Measurements from ENCODE around the gene CWC25. TPM values are rescaled to one million over a fixed set of nuclear protein-coding genes. Genes with fewer than 3 reads are reported as not detected.

The CWC25 gene
- total and polyA plus RNA-seq, 9 of the 15 experiments (the other 6 are each of a cell fraction or from before 2014, with no cell fraction given) = 16.5 to 27.4 (median 23.0) TPM

- peak; percentile 44 for TF ChIP-seq NELFE (IDR thresholded peaks at IDR 0.05; ENCODE audit: insufficient read depth, insufficient read length)
- TF ChIP-seq U2AF1 (optimal IDR thresholded peaks at IDR 0.05; ENCODE audit: low read depth, low read length) = peak; percentile 52
- TF ChIP-seq TAF1 (IDR thresholded peaks at IDR 0.05; ENCODE audit: control insufficient read depth, extremely low read depth, insufficient read depth, low read length, severe bottlenecking) = peak; percentile 98
- no peak for TF ChIP-seq ZNF347 (CRISPR knock-in tag; IDR thresholded peaks at IDR 0.05; ENCODE audit: low read depth)
- TF ChIP-seq BRD9 (IDR thresholded peaks at IDR 0.05; ENCODE audit: low read depth, partially characterized antibody) = peak; percentile 1
- TF ChIP-seq ETV1 (tag; conservative IDR thresholded peaks at IDR 0.05; ENCODE audit: low read depth) = peak; percentile 2; the same call in 1 of the 2 replicates
- TF ChIP-seq ETS1 (conservative IDR thresholded peaks at IDR 0.05; ENCODE audit: control insufficient read depth, low read depth, low read length) = peak; percentile 15; the same call in 1 of the 2 replicates
- peak; percentile 81 for TF ChIP-seq CCNT2 (IDR thresholded peaks at IDR 0.05; ENCODE audit: borderline replicate concordance, extremely low read depth, insufficient read length, low read depth, low read length)
- TF ChIP-seq CBX5 (IDR thresholded peaks at IDR 0.05; ENCODE audit: borderline replicate concordance, low read depth) = no peak
- TF ChIP-seq ZNF444 (CRISPR knock-in tag; IDR thresholded peaks at IDR 0.05) = 0 out of 2 replicates have a peak, but pooled peaks have one; percentile 48
- TF ChIP-seq USF2 (CRISPR knock-in tag; IDR thresholded peaks at IDR 0.05) = no peak
- no peak for TF ChIP-seq JUND (IDR thresholded peaks at IDR 0.05; ENCODE audit: borderline replicate concordance, low read depth, low read length)
- peak; percentile 0; the same call in 1 of the 3 replicates for TF ChIP-seq JUND (tag; IDR thresholded peaks at IDR 0.05; ENCODE audit: borderline replicate concordance, low read depth, low read length)
- no peak for TF ChIP-seq TFAM (CRISPR knock-in tag; conservative IDR thresholded peaks at IDR 0.05)
- peak; percentile 65 to 89; a peak in 3 of 4 replicates for TF ChIP-seq NONO (IDR thresholded peaks at IDR 0.05; ENCODE audit: low read depth in 2 of 2, low read length in 1 of 2)
- TF ChIP-seq KLF13 (tag; IDR thresholded peaks at IDR 0.05; ENCODE audit: borderline replicate concordance, low read depth) = peak; percentile 50; the same call in 1 of the 2 replicates
- TF ChIP-seq BCL6 (CRISPR knock-in tag; IDR thresholded peaks at IDR 0.05) = no peak
- no peak for TF ChIP-seq PKNOX1 (IDR thresholded peaks at IDR 0.05)
- no peak; the same call in 1 of the 2 replicates for TF ChIP-seq BRD4 (IDR thresholded peaks at IDR 0.05)
- TF ChIP-seq MTF1 (CRISPR knock-in tag; IDR thresholded peaks at IDR 0.05; ENCODE audit: borderline replicate concordance) = no peak
- TF ChIP-seq ARNT (IDR thresholded peaks at IDR 0.05) = peak in 1 of 2 experiments; percentile 15; a peak in 2 of 4 replicates
- TF ChIP-seq TCF7 (IDR thresholded peaks at IDR 0.05; ENCODE audit: borderline replicate concordance) = 0 out of 2 replicates have a peak, but pooled peaks have one; percentile 10
- no peak for TF ChIP-seq ZNF134 (CRISPR knock-in tag; conservative IDR thresholded peaks at IDR 0.05)
- peak in 1 of 2 experiments; percentile 28; a peak in 1 of 4 replicates for TF ChIP-seq HDAC1 (IDR thresholded peaks at IDR 0.05)
- TF ChIP-seq SRSF9 (IDR thresholded peaks at IDR 0.05; ENCODE audit: borderline replicate concordance, low read depth, low read length) = no peak
- TF ChIP-seq ZNF23 (CRISPR knock-in tag; IDR thresholded peaks at IDR 0.05) = no peak
These were observed 44.6 kb upstream of the CWC25 start, which contains the start of gene LASP1 (continued) for GRCh38 chr17:38869526-38870258.

All from K562 (cell line).